HG02840 (cell line): ENCODE results near the gene FPGS.
"Not testable (repeated sequence)": the region's sequence is repeated elsewhere in the genome, so short reads cannot be mapped to it uniquely, and the experiment has no call there.

Experiments used
- ATAC-seq: cut with Tn5 transposase; IDR thresholded peaks from one replicate; pipeline ENCODE4 v1.9.1; 2021; ENCODE audit warnings: mild to moderate bottlenecking, moderate library complexity, moderate number of reproducible peaks; ENCODE audit not compliant: unreplicated experiment, low FRiP score

The FPGS gene

GRCh38 chr9:127802576-127803443, at the start of gene FPGS:
TSS of gene FPGS (plus strand) at chr9:127802882. CDS start at chr9:127802925, 43 bp downstream.
- peak; percentile 74 for ATAC-seq

- no peak for ATAC-seq
Observed at GRCh38 chr9:127753148-127753547, 49.5 kb upstream of the FPGS start.

- no peak for ATAC-seq
Observed at GRCh38 chr9:127753622-127754021, 49.1 kb upstream of the FPGS start.

GRCh38 chr9:127754099-127755060, 48.3 kb upstream of the FPGS start:
- ATAC-seq: no peak

- ATAC-seq: no peak
Observed at GRCh38 chr9:127755061-127756060, 47.3 kb upstream of the FPGS start.

- ATAC-seq: no peak
Observed at GRCh38 chr9:127756233-127756632, 46.4 kb upstream of the FPGS start.

GRCh38 chr9:127756776-127757175, 45.9 kb upstream of the FPGS start:
- not testable (repeated sequence) for ATAC-seq

- no peak for ATAC-seq
Observed at GRCh38 chr9:127758843-127759242, 43.8 kb upstream of the FPGS start.

- no peak for ATAC-seq
Observed at GRCh38 chr9:127761061-127761460, 41.6 kb upstream of the FPGS start.

GRCh38 chr9:127761491-127761956, 41.2 kb upstream of the FPGS start:
- ATAC-seq: no peak

GRCh38 chr9:127762111-127762676, 40.5 kb upstream of the FPGS start:
- ATAC-seq: no peak

- ATAC-seq: no peak
Observed at GRCh38 chr9:127763918-127764384, 38.7 kb upstream of the FPGS start.

- ATAC-seq: no peak
Observed at GRCh38 chr9:127765418-127765817, 37.3 kb upstream of the FPGS start.

- ATAC-seq: no peak
Observed at GRCh38 chr9:127767410-127767809, 35.3 kb upstream of the FPGS start.

- no peak for ATAC-seq
Observed at GRCh38 chr9:127767909-127768331, 34.8 kb upstream of the FPGS start.

GRCh38 chr9:127768698-127769097, 34.0 kb upstream of the FPGS start:
- no peak for ATAC-seq

GRCh38 chr9:127769101-127769500, 33.6 kb upstream of the FPGS start:
- ATAC-seq: no peak

GRCh38 chr9:127769929-127770582, 32.6 kb upstream of the FPGS start:
- no peak for ATAC-seq

- ATAC-seq: no peak
Observed at GRCh38 chr9:127770583-127770904, 32.1 kb upstream of the FPGS start.
